ENCODE measurements around the gene AKT1S1. TPM values are rescaled to one million over a fixed set of nuclear protein-coding genes. Genes with fewer than 3 reads are reported as not detected.

Gene AKT1S1
- total RNA-seq, 2 donors from 2014 or later: 15.2 to 20.7 TPM

- H3K4me1 ChIP-seq (ENCODE audit: control insufficient read depth in 1 of 2, low read depth in 2 of 2): peaks cover 10 to 32% of the 10 kb centered on the region in 2 donors
- TF ChIP-seq CTCF (IDR thresholded peaks at IDR 0.05): no peak
- H3K4me3 ChIP-seq: no peak overlapping the region
- no peak for DNase-seq (ENCODE audit: low spot score)
- H3K9me3 ChIP-seq: no peaks in the 10 kb centered on the region
- ATAC-seq (ENCODE audit: insufficient number of reproducible peaks, low FRiP score, low read depth): no peak
- H3K27me3 ChIP-seq (replicated peaks; ENCODE audit: insufficient read depth): no peaks in the 10 kb centered on the region
- no peak overlapping the region for H3K27ac ChIP-seq
- H3K36me3 ChIP-seq: peaks cover 39% of the 10 kb centered on the region
These were observed 22.5 kb downstream of the AKT1S1 start for GRCh38 chr19:49854378-49855263.

GRCh38 chr19:49853852-49854377 lies 23.2 kb downstream of the AKT1S1 start:
- Histone ChIP-seq H3K27me3 (replicated peaks; ENCODE audit: insufficient read depth) (no peaks in the 10 kb centered on the region), H3K4me3 (no peak overlapping the region), H3K4me1 (ENCODE audit: control insufficient read depth in 1 of 2, low read depth in 2 of 2) (peaks cover 10 to 32% of the 10 kb centered on the region in 2 donors), H3K9me3 (no peaks in the 10 kb centered on the region), H3K36me3 (peaks cover 35% of the 10 kb centered on the region), H3K27ac (no peak overlapping the region)
- TF ChIP-seq CTCF (IDR thresholded peaks at IDR 0.05): no peak
- no peak for ATAC-seq (ENCODE audit: insufficient number of reproducible peaks, low FRiP score, low read depth)
- no peak for DNase-seq (ENCODE audit: low spot score)

DNA sequence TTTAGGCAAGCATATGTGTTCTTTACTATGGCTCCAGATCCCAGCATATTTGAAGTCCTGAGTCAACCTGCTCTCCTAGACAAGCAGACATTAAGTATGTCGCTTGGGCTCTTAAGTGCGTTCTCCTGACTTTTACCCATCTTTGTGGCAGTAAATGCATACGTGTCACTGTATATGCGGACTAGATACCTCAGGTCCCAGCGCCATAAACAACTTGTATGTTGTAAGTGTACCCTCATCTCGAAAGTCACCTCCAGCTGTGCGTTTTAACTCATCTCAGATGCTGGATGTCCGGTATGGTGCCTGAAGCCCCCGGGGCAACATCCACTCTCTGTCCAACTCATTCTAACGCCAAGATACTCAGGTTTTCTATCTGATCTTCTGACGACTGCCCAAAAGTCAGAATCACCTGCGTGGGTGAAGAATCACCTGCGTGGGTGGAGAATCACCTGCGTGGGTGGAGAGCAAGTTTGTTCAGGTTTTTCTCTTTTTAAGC lies 24.5 kb downstream of the AKT1S1 start:
- H3K27ac ChIP-seq: no peak overlapping the region
- TF ChIP-seq CTCF (IDR thresholded peaks at IDR 0.05): no peak
- DNase-seq (ENCODE audit: low spot score) (no peak), ATAC-seq (ENCODE audit: insufficient number of reproducible peaks, low FRiP score, low read depth) (no peak)
- peaks cover 24% of the 10 kb centered on the region for H3K36me3 ChIP-seq
- no peaks in the 10 kb centered on the region for H3K27me3 ChIP-seq (replicated peaks; ENCODE audit: insufficient read depth)
- H3K4me3 ChIP-seq: peak overlapping the region; percentile 86
- peaks cover 10 to 32% of the 10 kb centered on the region in 2 donors for H3K4me1 ChIP-seq (ENCODE audit: control insufficient read depth in 1 of 2, low read depth in 2 of 2)
- no peaks in the 10 kb centered on the region for H3K9me3 ChIP-seq

DNA sequence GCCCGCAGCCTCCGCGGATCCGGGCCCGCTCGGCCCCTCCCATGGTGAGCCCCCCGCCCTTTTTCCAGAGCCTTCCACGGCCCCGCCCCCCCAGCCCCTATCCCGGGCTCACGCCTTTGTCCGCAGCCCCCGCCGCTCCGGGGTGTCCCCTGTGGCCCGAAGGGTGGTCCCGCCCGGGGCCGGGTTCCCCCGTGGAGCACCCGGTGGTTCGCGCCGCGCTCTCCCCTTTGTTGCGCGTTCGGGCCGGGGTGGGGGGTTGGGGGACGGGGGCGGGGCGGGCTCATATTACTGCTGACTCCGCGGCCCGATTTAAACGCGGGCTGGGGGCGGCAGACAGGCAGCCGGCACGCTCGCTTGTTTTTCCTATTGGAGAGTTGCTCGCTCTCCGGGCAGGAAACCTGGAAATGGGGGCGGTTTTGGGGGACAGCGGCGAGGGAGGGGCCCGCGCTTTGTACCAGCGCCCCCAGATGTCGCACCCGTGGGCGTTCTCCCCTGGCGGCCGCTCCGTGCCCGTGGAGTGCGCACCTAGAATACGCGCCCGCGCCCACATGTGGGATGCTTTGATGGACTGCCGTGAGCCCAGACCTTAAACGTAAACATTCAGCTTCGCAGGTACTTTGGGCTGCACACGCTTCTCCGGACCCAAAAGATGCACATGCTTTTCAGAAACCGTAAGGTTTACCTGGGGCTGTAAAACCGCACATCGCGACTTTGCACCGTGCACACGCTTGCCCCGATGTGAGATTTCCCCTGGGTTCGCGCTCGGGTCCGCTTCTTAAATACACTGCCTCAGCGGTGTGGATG lies 25.5 kb downstream of the AKT1S1 start:
- ATAC-seq (ENCODE audit: insufficient number of reproducible peaks, low FRiP score, low read depth) (no peak), DNase-seq (ENCODE audit: low spot score) (no peak)
- H3K36me3 ChIP-seq: peaks cover 14% of the 10 kb centered on the region
- peaks cover 10 to 32% of the 10 kb centered on the region in 2 donors for H3K4me1 ChIP-seq (ENCODE audit: control insufficient read depth in 1 of 2, low read depth in 2 of 2)
- TF ChIP-seq CTCF (IDR thresholded peaks at IDR 0.05): no peak
- peak overlapping the region; percentile 94 to 97 for H3K27ac ChIP-seq
- H3K9me3 ChIP-seq: no peaks in the 10 kb centered on the region
- peak overlapping the region; percentile 86 for H3K4me3 ChIP-seq
- H3K27me3 ChIP-seq (replicated peaks; ENCODE audit: insufficient read depth): no peaks in the 10 kb centered on the region

Data from thoracic aorta (tissue), 2 donors.